Right lobe of liver (tissue), 6 donors: ENCODE results near the gene EDNRA. TPM values are rescaled to one million over a fixed set of nuclear protein-coding genes. Genes with fewer than 3 reads are reported as not detected.

ENCODE experiments used
- ATAC-seq, 4 donors: fragments of 200-7000 bp; cut with Tn5 transposase; one replicate each; pipeline ENCODE4 v1.9.1; 2020; ENCODE audit warnings: mild to moderate bottlenecking in 4 of 4, moderate library complexity in 4 of 4
- DNase-seq, 3 donors: peaks; one replicate each; pipeline ENCODE4 v3.0.0-alpha.2; 2020
- H3K27ac ChIP-seq, 3 donors: fragments of 200-600 bp; one replicate each; pipeline ENCODE4 v1.8.0; 2022
- H3K27me3 ChIP-seq, 2 donors: fragments of 200-600 bp; one replicate each; pipeline ENCODE4 v1.8.0; 2022
- H3K36me3 ChIP-seq, 4 donors: fragments of 200-600 bp; sonication (generic) in 1 of 4; one replicate each; pipeline versions ENCODE4 v1.5.1 to v1.8.0; 2017 to 2022; ENCODE audit warnings: control low read depth in 1 of 4
- H3K4me1 ChIP-seq, 4 donors: fragments of 200-600 bp; sonication (generic) in 1 of 4; one replicate each; pipeline versions ENCODE4 v1.5.1 to v1.8.0; 2017 to 2022; ENCODE audit warnings: control low read depth in 1 of 4
- H3K4me3 ChIP-seq, 3 donors: fragments of 200-600 bp; one replicate each; pipeline ENCODE4 v1.8.0; 2022
- H3K9me3 ChIP-seq, 4 donors: fragments of 200-600 bp; sonication (generic) in 1 of 4; one replicate each; pipeline versions ENCODE4 v1.5.1 to v1.8.0; 2017 to 2022; ENCODE audit warnings: control low read depth in 1 of 4
- POLR2A ChIP-seq: fragments of 450-650 bp; IDR thresholded peaks from one replicate; pipeline ENCODE4 v1.6.1; 2017; ENCODE audit warnings: antibody characterized with exemption, mild to moderate bottlenecking
- WGBS: methylation state at CpG from one replicate; pipeline ENCODE4 v1.1.6; 2018; ENCODE audit warnings: low coverage, low lambda C conversion rate; ENCODE audit not compliant: insufficient coverage; ENCODE audit errors: missing lambda C conversion rate; 5-methylcytosine and 5-hydroxymethylcytosine counted together
- intact Hi-C, 2 donors: fragments of 100-400 bp; cut with DNase I; formaldehyde crosslinking; loops; one replicate each; pipeline versions ENCODE4 v1.11.2 to v1.14.1; 2022
- total RNA-seq, 6 experiments: library from RNA; depleted of rRNA in 2 of 6; stranded (reverse); fragments of >200 nt in 2 of 6; fragmentation: NEBNext Ultra II Directional in 3 of 6; extraction: Animal tissue kit (Norgen Biotek cat#: 25700) in 3 of 6; gene quantifications; one replicate each; pipeline versions ENCODE4 v1.1.0 to v1.2.4, GENCODE V29; 2016 to 2023
- TF ChIP-seq, protein P1 (sequence below), 4 donors: fragments of 200-600 bp in 3 of 4; fragments of 450-650 bp in 1 of 4; IDR thresholded peaks; one replicate each; pipeline versions ENCODE4 v1.5.1 to v1.8.0; 2016 to 2022; ENCODE audit warnings: antibody characterized with exemption in 4 of 4, mild to moderate bottlenecking in 2 of 4
- donor health status: DM: no; HTN: yes; CAD: no.
- donor health status: DM: no; HTN: no; CAD: no.
- donor health status: DM: no; HTN: no; CAD: no.
- donor health status: DM: no; HTN: yes; CAD: no.
- donor health status: DM: no; HTN: yes; CAD: no.

The EDNRA gene
- total RNA-seq, 6 experiments from 2014 or later = 0.61 to 1.2 (median 0.92) TPM

DNA sequence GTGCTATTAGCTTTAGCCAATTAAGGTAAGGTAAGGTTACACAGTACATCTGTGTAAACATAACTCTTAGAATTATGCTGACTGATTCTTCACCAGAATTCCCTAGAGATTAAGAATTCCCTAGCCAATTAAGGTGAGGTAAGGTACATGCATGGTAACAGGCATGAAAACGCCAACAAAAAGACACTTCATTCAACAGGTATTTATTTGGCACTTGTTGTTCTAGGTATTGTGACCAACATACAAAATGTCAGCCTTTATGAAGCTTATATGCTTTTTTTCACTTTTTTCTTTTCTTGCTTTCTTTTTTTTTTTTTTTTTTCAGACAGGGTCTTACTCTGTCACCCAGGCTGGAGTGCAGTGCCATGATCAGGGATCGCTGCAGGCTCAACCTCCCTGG lies 47.2 kb downstream of the EDNRA start:
- no peak overlapping the region for H3K4me3 ChIP-seq
- no peaks in the 10 kb centered on the region for H3K4me1 ChIP-seq
- ATAC-seq = no peak
- intact Hi-C loops = no loop called here
- H3K27ac ChIP-seq = no peak overlapping the region
- H3K27me3 ChIP-seq = no peaks in the 10 kb centered on the region
- 72% methylated on average over 2 of the region's 2 CpGs for WGBS
- H3K9me3 ChIP-seq = no peaks in the 10 kb centered on the region
- TF ChIP-seq, protein P1, sequence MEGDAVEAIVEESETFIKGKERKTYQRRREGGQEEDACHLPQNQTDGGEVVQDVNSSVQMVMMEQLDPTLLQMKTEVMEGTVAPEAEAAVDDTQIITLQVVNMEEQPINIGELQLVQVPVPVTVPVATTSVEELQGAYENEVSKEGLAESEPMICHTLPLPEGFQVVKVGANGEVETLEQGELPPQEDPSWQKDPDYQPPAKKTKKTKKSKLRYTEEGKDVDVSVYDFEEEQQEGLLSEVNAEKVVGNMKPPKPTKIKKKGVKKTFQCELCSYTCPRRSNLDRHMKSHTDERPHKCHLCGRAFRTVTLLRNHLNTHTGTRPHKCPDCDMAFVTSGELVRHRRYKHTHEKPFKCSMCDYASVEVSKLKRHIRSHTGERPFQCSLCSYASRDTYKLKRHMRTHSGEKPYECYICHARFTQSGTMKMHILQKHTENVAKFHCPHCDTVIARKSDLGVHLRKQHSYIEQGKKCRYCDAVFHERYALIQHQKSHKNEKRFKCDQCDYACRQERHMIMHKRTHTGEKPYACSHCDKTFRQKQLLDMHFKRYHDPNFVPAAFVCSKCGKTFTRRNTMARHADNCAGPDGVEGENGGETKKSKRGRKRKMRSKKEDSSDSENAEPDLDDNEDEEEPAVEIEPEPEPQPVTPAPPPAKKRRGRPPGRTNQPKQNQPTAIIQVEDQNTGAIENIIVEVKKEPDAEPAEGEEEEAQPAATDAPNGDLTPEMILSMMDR (IDR thresholded peaks at IDR 0.05) = no peak
- no peak for TF ChIP-seq POLR2A
- DNase-seq = no peak
- no peaks in the 10 kb centered on the region for H3K36me3 ChIP-seq

DNA sequence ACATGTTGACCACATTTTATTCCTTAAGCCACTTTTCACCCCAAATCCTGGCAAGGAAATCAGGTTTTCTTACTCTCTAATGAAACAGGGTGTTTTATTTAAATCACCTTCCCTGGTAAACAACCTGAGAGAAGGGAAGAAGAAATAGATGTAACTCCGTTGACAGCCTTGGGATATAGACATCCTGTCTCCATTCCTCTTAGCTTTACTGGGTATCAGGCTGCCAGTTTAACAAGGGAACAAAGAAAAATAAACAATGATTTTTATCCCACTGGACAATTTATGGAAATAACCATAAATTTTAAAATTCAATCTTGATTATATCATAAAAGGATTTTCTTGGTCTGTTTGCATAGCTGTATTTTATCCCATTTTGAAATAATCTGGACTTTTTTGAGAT lies 49.2 kb downstream of the EDNRA start:
- H3K27ac ChIP-seq = no peak overlapping the region
- no peaks in the 10 kb centered on the region for H3K27me3 ChIP-seq
- H3K36me3 ChIP-seq = no peaks in the 10 kb centered on the region
- DNase-seq = no peak
- H3K4me1 ChIP-seq = no peaks in the 10 kb centered on the region
- ATAC-seq = no peak
- 64% methylated on average over 1 of the region's 1 CpG for WGBS
- H3K9me3 ChIP-seq = no peaks in the 10 kb centered on the region
- intact Hi-C loops = no loop called here
- no peak overlapping the region for H3K4me3 ChIP-seq
- TF ChIP-seq POLR2A = no peak
- TF ChIP-seq, protein P1 (IDR thresholded peaks at IDR 0.05) = no peak

DNA sequence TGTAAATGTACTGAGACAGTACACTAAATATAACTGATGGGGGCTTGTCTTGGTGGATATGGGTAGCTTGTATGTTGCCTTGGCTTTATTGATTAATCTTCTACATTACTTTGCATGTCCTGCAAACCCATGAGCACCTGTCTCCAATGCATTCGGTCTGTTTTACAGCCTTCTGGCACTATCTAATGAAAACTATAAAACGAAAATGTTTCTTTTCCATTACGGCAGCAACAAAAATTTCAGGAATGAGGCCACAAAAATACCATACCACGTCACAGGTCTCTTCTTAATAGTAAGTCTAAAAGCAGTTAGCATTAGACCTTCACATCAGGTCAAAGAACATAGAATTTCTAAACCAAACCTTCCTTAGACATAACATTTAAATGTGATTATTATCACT lies 49.8 kb downstream of the EDNRA start:
- no peak for TF ChIP-seq POLR2A
- TF ChIP-seq, protein P1 (IDR thresholded peaks at IDR 0.05) = no peak
- intact Hi-C loops = no loop called here
- no peak overlapping the region for H3K4me3 ChIP-seq

DNA sequence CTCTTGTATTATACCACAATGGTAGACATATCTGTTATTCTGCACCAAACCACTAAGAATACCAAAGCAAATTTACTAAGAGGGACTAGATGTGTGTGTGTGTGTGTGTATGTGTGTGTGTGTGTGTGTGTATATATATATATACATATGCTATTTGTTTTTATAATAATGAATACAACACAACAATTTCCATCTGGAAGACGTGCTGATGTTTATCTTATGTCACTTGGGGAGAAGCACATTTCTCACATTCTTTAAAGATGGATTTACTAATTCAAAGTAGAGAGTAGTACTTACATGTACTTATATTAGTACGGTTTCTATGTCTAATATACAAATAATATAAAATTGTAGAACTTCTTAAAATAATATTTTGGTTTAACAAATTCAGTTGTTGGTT lies 52.0 kb downstream of the EDNRA start:
- Histone ChIP-seq H3K4me3 (no peak overlapping the region), H3K27me3 (no peaks in the 10 kb centered on the region), H3K9me3 (no peaks in the 10 kb centered on the region), H3K4me1 (no peaks in the 10 kb centered on the region), H3K27ac (no peak overlapping the region), H3K36me3 (no peaks in the 10 kb centered on the region)
- DNase-seq (no peak), ATAC-seq (no peak)
- WGBS = 36% methylated on average over 2 of the region's 2 CpGs
- intact Hi-C loops = no loop called here
- TF ChIP-seq, protein P1 (IDR thresholded peaks at IDR 0.05) = no peak
- TF ChIP-seq POLR2A = no peak

More for the DNA sequence above, 49.8 kb downstream of the EDNRA start:
- Histone ChIP-seq H3K27ac (no peak overlapping the region), H3K36me3 (no peaks in the 10 kb centered on the region), H3K9me3 (no peaks in the 10 kb centered on the region), H3K4me1 (no peaks in the 10 kb centered on the region), H3K27me3 (no peaks in the 10 kb centered on the region)
- ATAC-seq = no peak
- 30% methylated on average over 4 of the region's 4 CpGs for whole genome bisulfite sequencing
- no peak for DNase-seq

DNA sequence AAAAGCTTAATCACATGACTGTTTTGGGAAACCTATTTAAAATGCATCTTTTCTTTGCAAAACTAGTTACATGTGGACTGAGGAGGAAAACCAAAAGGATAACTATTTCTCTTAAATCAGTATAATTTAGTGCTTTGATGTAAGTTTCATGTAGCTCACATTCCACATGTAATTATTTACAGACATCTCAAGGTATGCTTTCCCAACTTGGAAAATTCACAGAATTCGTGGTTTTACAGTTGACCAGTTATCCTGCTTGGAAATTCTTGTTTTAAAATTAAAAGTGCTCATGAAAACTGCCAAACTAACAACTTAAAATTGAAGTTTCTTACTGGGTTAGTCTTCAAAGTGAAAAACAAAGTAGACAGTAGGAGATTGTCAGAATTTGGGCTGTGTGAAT lies 52.4 kb downstream of the EDNRA start:
- Histone ChIP-seq H3K4me3 (no peak overlapping the region), H3K9me3 (no peaks in the 10 kb centered on the region), H3K4me1 (no peaks in the 10 kb centered on the region), H3K27me3 (no peaks in the 10 kb centered on the region), H3K27ac (no peak overlapping the region), H3K36me3 (no peaks in the 10 kb centered on the region)
- no peak for DNase-seq
- TF ChIP-seq, protein P1 (IDR thresholded peaks at IDR 0.05) = no peak
- no peak for TF ChIP-seq POLR2A
- 32% methylated on average over 1 of the region's 1 CpG for WGBS
- intact Hi-C loops = no loop called here
- no peak for ATAC-seq
